IMR-90 (cell line): ENCODE measurements around the gene CCDC69. TPM values are rescaled to one million over a fixed set of nuclear protein-coding genes. Genes with fewer than 3 reads are reported as not detected.

Experiments used
- ATAC-seq: fragments of 200-7000 bp; cut with Tn5 transposase; 2 replicates; pipeline ENCODE4 v1.9.1; 2020; ENCODE audit warnings: low read depth, mild to moderate bottlenecking, moderate library complexity
- BruUV-seq: library from RNA; stranded (reverse); fragments of 400-500 nt; replicated peaks from 2 replicates; lab custom pipeline; 2021; lab: Mats Ljungman, UMichigan
- CTCF ChIA-PET: fragments of 300-600 bp; formaldehyde crosslinking; extraction: SDS; loops from one replicate; lab custom pipeline; 2021; ENCODE audit warnings: antibody characterized with exemption; lab: Yijun Ruan, JAX
- POLR2A ChIA-PET: fragments of 300-600 bp; sonication (Branson Sonifier 250); formaldehyde crosslinking; loops from one replicate; lab custom pipeline; 2022; ENCODE audit warnings: antibody characterized with exemption; ENCODE audit not compliant: unreplicated experiment; lab: Charles Lee
- DNase-seq: peaks from one replicate; pipeline ENCODE4 v3.0.0; 2013
- H2AFZ ChIP-seq: replicated peaks from 2 replicates; pipeline ENCODE3; 2013; ENCODE audit warnings: low read length, mild to moderate bottlenecking; ENCODE audit not compliant: poor library complexity
- H2AK5ac ChIP-seq: 2 replicates; pipeline ENCODE4 v1.6.1; 2013; ENCODE audit warnings: low read depth, low read length, inconsistent platforms
- H2AK9ac ChIP-seq: replicated peaks from 2 replicates; pipeline ENCODE3; 2013; ENCODE audit warnings: mild to moderate bottlenecking, low read depth, low read length, moderate library complexity; ENCODE audit not compliant: poor library complexity
- H2BK120ac ChIP-seq: 2 replicates; pipeline ENCODE4 v1.6.1; 2013; ENCODE audit warnings: low read depth, low read length, inconsistent platforms
- H2BK15ac ChIP-seq: 3 replicates; pipeline ENCODE4 v1.6.1; 2013; ENCODE audit warnings: low read depth, low read length, inconsistent platforms
- H2BK20ac ChIP-seq: 2 replicates; pipeline ENCODE4 v1.6.1; 2013; ENCODE audit warnings: low read depth, mild to moderate bottlenecking, inconsistent platforms, low read length, moderate library complexity
- H2BK5ac ChIP-seq: 2 replicates; pipeline ENCODE4 v1.6.1; 2013; ENCODE audit warnings: mild to moderate bottlenecking, low read depth, low read length, inconsistent platforms; ENCODE audit not compliant: poor library complexity, severe bottlenecking
- H3K14ac ChIP-seq: replicated peaks from 2 replicates; pipeline ENCODE4 v1.6.1; 2013; ENCODE audit warnings: low read depth, low read length, inconsistent platforms
- H3K18ac ChIP-seq: 2 replicates; pipeline ENCODE4 v1.6.1; 2013; ENCODE audit warnings: low read depth, low read length, control low read depth
- H3K23ac ChIP-seq: 2 replicates; pipeline ENCODE4 v1.6.1; 2013; ENCODE audit warnings: low read depth, low read length, inconsistent platforms
- H3K27ac ChIP-seq: 2 replicates; pipeline ENCODE4 v1.5.1; 2013; ENCODE audit warnings: mild to moderate bottlenecking, control low read depth, low read length; ENCODE audit not compliant: insufficient read depth
- H3K27me3 ChIP-seq: 2 replicates; pipeline ENCODE4 v1.6.1; 2013; ENCODE audit warnings: low read length; ENCODE audit not compliant: control insufficient read depth, insufficient read depth
- H3K36me3 ChIP-seq: 2 replicates; pipeline ENCODE4 v1.6.1; 2013; ENCODE audit warnings: low read length, mixed read lengths; ENCODE audit not compliant: control insufficient read depth, insufficient read depth
- H3K4ac ChIP-seq: 2 replicates; pipeline ENCODE4 v1.6.1; 2013; ENCODE audit warnings: low read depth, low read length, inconsistent platforms
- H3K4me1 ChIP-seq: 2 replicates; pipeline ENCODE4 v1.6.1; 2013; ENCODE audit warnings: low read length, mixed read lengths; ENCODE audit not compliant: control insufficient read depth, insufficient read depth
- H3K4me2 ChIP-seq: 2 replicates; pipeline ENCODE4 v1.6.1; 2013; ENCODE audit warnings: low read depth, mild to moderate bottlenecking, control low read depth, low read length, moderate library complexity
- H3K4me3 ChIP-seq: 2 replicates; pipeline ENCODE4 v1.5.1; 2013; ENCODE audit warnings: low read depth, mild to moderate bottlenecking, control low read depth, low read length, moderate library complexity; ENCODE audit not compliant: insufficient read depth
- H3K56ac ChIP-seq: 2 replicates; pipeline ENCODE4 v1.6.1; 2013; ENCODE audit warnings: low read length, inconsistent platforms; ENCODE audit not compliant: insufficient read depth; ENCODE audit errors: extremely low read depth
- H3K79me1 ChIP-seq, 2 experiments: 2 replicates each; pipeline ENCODE4 v1.6.1; 2013; ENCODE audit warnings: low read length in 2 of 2, inconsistent platforms in 1 of 2, low read depth in 1 of 2
- H3K9ac ChIP-seq: 2 replicates; pipeline ENCODE4 v1.6.1; 2013; ENCODE audit warnings: low read depth, low read length, control low read depth
- H3K9me1 ChIP-seq: 2 replicates; pipeline ENCODE4 v1.6.1; 2013; ENCODE audit warnings: low read length, inconsistent platforms; ENCODE audit not compliant: insufficient read depth
- H3K9me3 ChIP-seq: 2 replicates; pipeline ENCODE4 v1.6.1; 2013; ENCODE audit warnings: low read length; ENCODE audit not compliant: control insufficient read depth, insufficient read depth
- H4K20me1 ChIP-seq: 2 replicates; pipeline ENCODE4 v1.6.1; 2013; ENCODE audit warnings: low read length, inconsistent platforms; ENCODE audit not compliant: insufficient read depth
- H4K5ac ChIP-seq: 2 replicates; pipeline ENCODE4 v1.6.1; 2013; ENCODE audit warnings: mild to moderate bottlenecking, low read depth, low read length, control low read depth
- H4K8ac ChIP-seq, 2 experiments: 2 replicates each; pipeline ENCODE4 v1.6.1; 2013; ENCODE audit warnings: low read depth in 2 of 2, low read length in 2 of 2, control low read depth in 1 of 2, inconsistent platforms in 1 of 2
- H4K91ac ChIP-seq: 2 replicates; pipeline ENCODE4 v1.6.1; 2013; ENCODE audit warnings: low read depth, low read length, inconsistent platforms; ENCODE audit not compliant: insufficient read depth
- BHLHE40 ChIP-seq: fragments of 150-350 bp; IDR thresholded peaks from 2 replicates; pipeline ENCODE4 v1.6.1; 2016; ENCODE audit warnings: mild to moderate bottlenecking, low read depth, low read length
- CHD1 ChIP-seq: IDR thresholded peaks from 2 replicates; pipeline ENCODE4 v1.6.1; 2012; ENCODE audit warnings: low read depth, low read length, improper control_type of control experiment
- MAFK ChIP-seq: IDR thresholded peaks from 2 replicates; pipeline ENCODE4 v1.6.1; 2012; ENCODE audit warnings: low read depth, low read length, improper control_type of control experiment
- MAZ ChIP-seq: IDR thresholded peaks from 2 replicates; pipeline ENCODE4 v1.6.1; 2012; ENCODE audit warnings: low read depth, mild to moderate bottlenecking, low read length, improper control_type of control experiment, moderate library complexity, borderline replicate concordance
- MXI1 ChIP-seq: IDR thresholded peaks from 2 replicates; pipeline ENCODE4 v1.6.1; 2012; ENCODE audit warnings: low read depth, mild to moderate bottlenecking, low read length, moderate library complexity, borderline replicate concordance
- NFE2L2 ChIP-seq: fragments of 150-350 bp; IDR thresholded peaks from 2 replicates; pipeline ENCODE4 v1.6.1; 2016; ENCODE audit warnings: low read depth, mild to moderate bottlenecking, low read length
- POLR2A ChIP-seq: IDR thresholded peaks from 2 replicates; pipeline ENCODE4 v1.6.1; 2012; ENCODE audit warnings: mild to moderate bottlenecking, low read depth, low read length
- RAD21 ChIP-seq: IDR thresholded peaks from 2 replicates; pipeline ENCODE4 v1.6.1; 2012; ENCODE audit warnings: low read length, improper control_type of control experiment
- SMC3 ChIP-seq: fragments of 150-350 bp; IDR thresholded peaks from 2 replicates; pipeline ENCODE4 v1.6.1; 2016; ENCODE audit warnings: low read depth, mild to moderate bottlenecking, antibody characterized with exemption, low read length, moderate library complexity
- WGBS, 2 experiments: methylation state at CpG; one replicate each; pipeline versions ENCODE4 v1.1.5 to v1.1.7; 2013; ENCODE audit warnings: missing lambda C conversion rate in 2 of 2; ENCODE audit not compliant: insufficient read length in 1 of 2; ENCODE audit errors: extremely low coverage in 2 of 2; 5-methylcytosine and 5-hydroxymethylcytosine counted together
- dilution Hi-C: fragments of 300-500 bp; cut with HindIII; formaldehyde crosslinking; loops from one replicate; pipeline ENCODE4 v1.14.3; 2018; ENCODE audit warnings: low sequenced_read_pairs; ENCODE audit not compliant: unreplicated experiment
- in situ Hi-C: fragments of 300-500 bp; cut with MboI; formaldehyde crosslinking; loops from 3 replicates; pipeline ENCODE4 v1.14.3; 2019; ENCODE audit warnings: low sequenced_read_pairs, inconsistent platforms, mixed read lengths
- intact Hi-C: fragments of 100-400 bp; cut with micrococcal nuclease; formaldehyde crosslinking; loops from 2 replicates; pipeline ENCODE4 v1.10.0; 2022
- polyA plus RNA-seq, 3 experiments: library from polyadenylated mRNA; depleted of rRNA; stranded (reverse); fragments of >200 nt; gene quantifications; 2 replicates each; pipeline ENCODE4 v1.2.3, GENCODE V29; 2012; ENCODE audit warnings: low replicate concordance in 1 of 3
- total RNA-seq: library from RNA; depleted of rRNA; stranded (reverse); fragments of >200 nt; gene quantifications from 2 replicates; pipeline ENCODE4 v1.2.3, GENCODE V29; 2012
- TF ChIP-seq, protein P1 (sequence below): fragments of 150-350 bp; IDR thresholded peaks from 2 replicates; pipeline ENCODE4 v1.6.1; 2017; ENCODE audit warnings: mild to moderate bottlenecking, antibody characterized with exemption, low read length, low read depth
- TF ChIP-seq, protein P2 (sequence below): fragments of 150-350 bp; IDR thresholded peaks from 2 replicates; pipeline ENCODE4 v1.6.1; 2016; ENCODE audit warnings: low read depth, mild to moderate bottlenecking, low read length, moderate library complexity, borderline replicate concordance

CCDC69 gene
- total and polyA plus RNA-seq, 2 of the 4 experiments (the other 2 are of a cell fraction): 0.36 to 0.48 TPM

DNA sequence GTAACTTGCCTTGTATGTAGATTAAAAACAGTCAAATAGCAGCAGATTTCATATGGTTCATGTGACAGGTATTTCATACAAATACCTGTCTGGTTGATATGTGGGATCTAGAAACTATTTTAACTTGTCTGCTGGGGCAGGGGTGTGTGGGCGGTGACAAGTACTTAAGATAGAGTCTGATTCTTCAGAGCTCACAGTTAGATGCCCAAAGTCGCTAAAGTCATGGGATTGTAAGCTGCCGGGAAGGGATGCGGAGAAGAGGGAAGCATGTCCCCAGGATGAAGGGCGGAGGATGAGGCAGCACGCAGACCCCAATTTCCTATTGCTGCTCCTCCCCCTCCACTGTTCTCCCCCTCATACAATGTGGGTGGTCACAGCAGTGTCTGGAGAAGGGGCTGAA, 79.6 kb downstream of the CCDC69 start:
- H3K4me1 ChIP-seq: peaks cover 2% of the 10 kb centered on the region; the same call in 1 of the 2 replicates
- POLR2A ChIA-PET: no interaction called here
- in situ Hi-C loops (loop anchor here (10.0 kb wide), 1 partner anchor 601 kb away; no protein-coding TSS in a partner anchor), dilution Hi-C loops (no loop called here), intact Hi-C loops (no loop called here)
- no peak overlapping the region for H3K56ac ChIP-seq
- no peak overlapping the region for H3K27ac ChIP-seq
- no peak overlapping the region for H4K91ac ChIP-seq
- ATAC-seq: no peak
- no TSS peak for BruUV-seq
- no peak overlapping the region for H2BK15ac ChIP-seq
- peaks cover 100% of the 10 kb centered on the region for H4K20me1 ChIP-seq
- H3K27me3 ChIP-seq: no peaks in the 10 kb centered on the region
- no peak overlapping the region for H2AFZ ChIP-seq
- H2AK5ac ChIP-seq: no peak overlapping the region
- no peak overlapping the region for H2BK5ac ChIP-seq
- H3K14ac ChIP-seq: no peak overlapping the region
- no peak overlapping the region for H4K8ac ChIP-seq
- H2BK120ac ChIP-seq: no peak overlapping the region
- peaks cover 79% of the 10 kb centered on the region for H3K36me3 ChIP-seq
- H4K5ac ChIP-seq: no peak overlapping the region
- TF ChIP-seq MAZ: no peak
- no peak for TF ChIP-seq RAD21
- no peak for TF ChIP-seq CHD1
- no peak for TF ChIP-seq SMC3
- TF ChIP-seq MXI1: no peak
- TF ChIP-seq, protein P1, sequence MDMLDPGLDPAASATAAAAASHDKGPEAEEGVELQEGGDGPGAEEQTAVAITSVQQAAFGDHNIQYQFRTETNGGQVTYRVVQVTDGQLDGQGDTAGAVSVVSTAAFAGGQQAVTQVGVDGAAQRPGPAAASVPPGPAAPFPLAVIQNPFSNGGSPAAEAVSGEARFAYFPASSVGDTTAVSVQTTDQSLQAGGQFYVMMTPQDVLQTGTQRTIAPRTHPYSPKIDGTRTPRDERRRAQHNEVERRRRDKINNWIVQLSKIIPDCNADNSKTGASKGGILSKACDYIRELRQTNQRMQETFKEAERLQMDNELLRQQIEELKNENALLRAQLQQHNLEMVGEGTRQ: no peak
- TF ChIP-seq, protein P2, sequence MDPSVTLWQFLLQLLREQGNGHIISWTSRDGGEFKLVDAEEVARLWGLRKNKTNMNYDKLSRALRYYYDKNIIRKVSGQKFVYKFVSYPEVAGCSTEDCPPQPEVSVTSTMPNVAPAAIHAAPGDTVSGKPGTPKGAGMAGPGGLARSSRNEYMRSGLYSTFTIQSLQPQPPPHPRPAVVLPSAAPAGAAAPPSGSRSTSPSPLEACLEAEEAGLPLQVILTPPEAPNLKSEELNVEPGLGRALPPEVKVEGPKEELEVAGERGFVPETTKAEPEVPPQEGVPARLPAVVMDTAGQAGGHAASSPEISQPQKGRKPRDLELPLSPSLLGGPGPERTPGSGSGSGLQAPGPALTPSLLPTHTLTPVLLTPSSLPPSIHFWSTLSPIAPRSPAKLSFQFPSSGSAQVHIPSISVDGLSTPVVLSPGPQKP: no peak
- no peak for TF ChIP-seq BHLHE40
- no peak for TF ChIP-seq POLR2A
- no peak for TF ChIP-seq MAFK
- no peak for TF ChIP-seq NFE2L2
- H3K9ac ChIP-seq: no peak overlapping the region
- peak overlapping the region; percentile 16; the same call in 1 of the 2 replicates for H3K23ac ChIP-seq
- H2AK9ac ChIP-seq: no peak overlapping the region
- no peak overlapping the region for H3K4me2 ChIP-seq
- no peak overlapping the region for H3K18ac ChIP-seq
- peaks cover 58 to 99% of the 10 kb centered on the region in 2 experiments for H3K79me1 ChIP-seq
- H3K4me3 ChIP-seq: no peak overlapping the region
- WGBS, 2 experiments: 100% methylated on average over 1 of the region's 6 CpGs; no CpG with 5 or more reads in 1 of the 2 experiments
- peaks cover 48% of the 10 kb centered on the region for H3K9me1 ChIP-seq
- H2BK20ac ChIP-seq: no peak overlapping the region
- CTCF ChIA-PET: interaction anchor here (1.3 kb wide), 1 partner anchor 96 kb away, joined by 3 read pairs; no protein-coding TSS in a partner anchor
- H3K9me3 ChIP-seq: no peaks in the 10 kb centered on the region
- no peak for DNase-seq
- no peak overlapping the region for H3K4ac ChIP-seq
